ENCODE results near the gene TAF11L9.

GRCh38 chr5:17634160-17634559 lies 40.0 kb upstream of the TAF11L9 start, which contains the start of gene TAF11L14:
- TF ChIP-seq POLR2AphosphoS5 (IDR thresholded peaks at IDR 0.05) = no peak
- no peak for TF ChIP-seq CTCF (IDR thresholded peaks at IDR 0.05)
- no peak for TF ChIP-seq EP300 (IDR thresholded peaks at IDR 0.05)
- no peak for TF ChIP-seq POLR2A (IDR thresholded peaks at IDR 0.05)

Measured in stomach (tissue), 4 donors.